ENCODE measurements around the gene OPALIN. TPM values are rescaled to one million over a fixed set of nuclear protein-coding genes. Genes with fewer than 3 reads are reported as not detected.

The OPALIN gene
- total RNA-seq, 1 experiment from 2014 or later, result not detected

GRCh38 chr10:96380821-96381220 is 22.0 kb upstream of the OPALIN start:
- in situ Hi-C loops (cut with HindIII; ENCODE audit: low pct_unique_long_range_greater_than_20kb, low sequenced_read_pairs), result no loop called here
- ChIA-PET POLR2A (no interaction called here), CTCF (no interaction called here)
- intact Hi-C loops (cut with micrococcal nuclease; ENCODE audit: unreplicated experiment), result no loop called here
- H3K27me3 ChIP-seq (ENCODE audit: control insufficient read depth, insufficient read depth, low read length), result 0 out of 2 replicates have a peak, but pooled peaks cover 2% of the 10 kb centered on the region
- no peaks in the 10 kb centered on the region for H3K36me3 ChIP-seq (ENCODE audit: control insufficient read depth, insufficient read depth, low read length)
- no peak overlapping the region for H3K27ac ChIP-seq (ENCODE audit: low read length)
- H3K9me3 ChIP-seq (ENCODE audit: control insufficient read depth, insufficient read depth, low read depth, low read length), result no peaks in the 10 kb centered on the region
- BruUV-seq (replicated peaks), result no TSS peak
- H3K4me1 ChIP-seq (ENCODE audit: control insufficient read depth, insufficient read depth, low read length), result no peaks in the 10 kb centered on the region; the same call in 1 of the 2 replicates
- ATAC-seq (no peak), DNase-seq (ENCODE audit: low read depth, low spot score) (no peak)
- no peak for TF ChIP-seq POLR2AphosphoS5 (IDR thresholded peaks at IDR 0.05; ENCODE audit: low read depth, low read length)
- H3K4me3 ChIP-seq (ENCODE audit: low read depth in 2 of 2, low read length in 2 of 2), result no peak overlapping the region

GRCh38 chr10:96379758-96380157 is 21.0 kb upstream of the OPALIN start:
- no peaks in the 10 kb centered on the region for H3K36me3 ChIP-seq (ENCODE audit: control insufficient read depth, insufficient read depth, low read length)
- H3K4me1 ChIP-seq (ENCODE audit: control insufficient read depth, insufficient read depth, low read length), result no peaks in the 10 kb centered on the region; the same call in 1 of the 2 replicates
- intact Hi-C loops (cut with micrococcal nuclease; ENCODE audit: unreplicated experiment), result loop anchor here (5.0 to 10.0 kb wide), 2 partner anchors 133 to 265 kb away; partner anchors contain the start of gene TLL2
- H3K4me3 ChIP-seq (ENCODE audit: low read depth in 2 of 2, low read length in 2 of 2), result no peak overlapping the region
- ATAC-seq (no peak), DNase-seq (ENCODE audit: low read depth, low spot score) (no peak)
- no peaks in the 10 kb centered on the region for H3K9me3 ChIP-seq (ENCODE audit: control insufficient read depth, insufficient read depth, low read depth, low read length)
- TF ChIP-seq TCF7L2 (IDR thresholded peaks at IDR 0.05; ENCODE audit: low read depth, low read length), result no peak
- TF ChIP-seq REST (IDR thresholded peaks at IDR 0.05; ENCODE audit: insufficient read depth in 1 of 2, low read depth in 2 of 2, low read length in 1 of 2), result no peak
- no peak for TF ChIP-seq POLR2AphosphoS5 (IDR thresholded peaks at IDR 0.05; ENCODE audit: low read depth, low read length)
- TF ChIP-seq CTCF (IDR thresholded peaks at IDR 0.05), result no peak
- TF ChIP-seq SIN3A (IDR thresholded peaks at IDR 0.05; ENCODE audit: borderline replicate concordance, insufficient read depth, low read depth, low read length), result no peak
- ChIA-PET POLR2A (no interaction called here), CTCF (interaction anchor here (0.7 kb wide), 1 partner anchor 10 kb away, joined by 3 read pairs; no protein-coding TSS in a partner anchor)
- 0 out of 2 replicates have a peak, but pooled peaks cover 2% of the 10 kb centered on the region for H3K27me3 ChIP-seq (ENCODE audit: control insufficient read depth, insufficient read depth, low read length)
- no peak overlapping the region for H3K27ac ChIP-seq (ENCODE audit: low read length)
- no TSS peak for BruUV-seq (replicated peaks)
- in situ Hi-C loops (cut with HindIII; ENCODE audit: low pct_unique_long_range_greater_than_20kb, low sequenced_read_pairs), result no loop called here

- no peak for DNase-seq (ENCODE audit: low read depth, low spot score)
- intact Hi-C loops (cut with micrococcal nuclease; ENCODE audit: unreplicated experiment), result loop anchor here (5.0 to 10.0 kb wide), 2 partner anchors 134 to 266 kb away; partner anchors contain the start of gene TLL2
- H3K9me3 ChIP-seq (ENCODE audit: control insufficient read depth, insufficient read depth, low read depth, low read length), result no peaks in the 10 kb centered on the region
- ATAC-seq, result no peak
- in situ Hi-C loops (cut with HindIII; ENCODE audit: low pct_unique_long_range_greater_than_20kb, low sequenced_read_pairs), result no loop called here
- BruUV-seq (replicated peaks), result no TSS peak
- ChIA-PET POLR2A (no interaction called here), CTCF (no interaction called here)
- 0 out of 2 replicates have a peak, but pooled peaks cover 2% of the 10 kb centered on the region for H3K27me3 ChIP-seq (ENCODE audit: control insufficient read depth, insufficient read depth, low read length)
- peaks cover 4% of the 10 kb centered on the region for H3K4me1 ChIP-seq (ENCODE audit: control insufficient read depth, insufficient read depth, low read length)
- no peak overlapping the region for H3K4me3 ChIP-seq (ENCODE audit: low read depth in 2 of 2, low read length in 2 of 2)
- H3K27ac ChIP-seq (ENCODE audit: low read length), result no peak overlapping the region
- no peaks in the 10 kb centered on the region for H3K36me3 ChIP-seq (ENCODE audit: control insufficient read depth, insufficient read depth, low read length)
- TF ChIP-seq SIN3A (IDR thresholded peaks at IDR 0.05; ENCODE audit: borderline replicate concordance, insufficient read depth, low read depth, low read length), result no peak
- no peak for TF ChIP-seq REST (IDR thresholded peaks at IDR 0.05; ENCODE audit: insufficient read depth in 1 of 2, low read depth in 2 of 2, low read length in 1 of 2)
- no peak for TF ChIP-seq POLR2AphosphoS5 (IDR thresholded peaks at IDR 0.05; ENCODE audit: low read depth, low read length)
- TF ChIP-seq TCF7L2 (IDR thresholded peaks at IDR 0.05; ENCODE audit: low read depth, low read length), result no peak
- TF ChIP-seq CTCF (IDR thresholded peaks at IDR 0.05), result no peak
These were observed 19.9 kb upstream of the OPALIN start for GRCh38 chr10:96378741-96379140.

Measured in Panc1 (cell line).